GM19438 (cell line): Measurements from ENCODE around the gene CACNA1G.

Source experiments
- ATAC-seq: cut with Tn5 transposase; IDR thresholded peaks from one replicate; pipeline ENCODE4 v1.9.1; 2021; ENCODE audit warnings: low read depth; ENCODE audit not compliant: unreplicated experiment

The CACNA1G gene

GRCh38 chr17:50560185-50560824 is at the start of gene CACNA1G:
TSS of gene CACNA1G (plus strand) at chr17:50560715. CDS start at chr17:50561460, 745 bp downstream.
- peak; percentile 93 for ATAC-seq

- ATAC-seq: peak; percentile 74
Measured at GRCh38 chr17:50511058-50511457, 49.5 kb upstream of the CACNA1G start.

GRCh38 chr17:50513495-50513894 is 47.0 kb upstream of the CACNA1G start:
- ATAC-seq: no peak

- ATAC-seq: no peak
Measured at GRCh38 chr17:50514388-50514787, 46.1 kb upstream of the CACNA1G start.

GRCh38 chr17:50514936-50515702 is 45.4 kb upstream of the CACNA1G start:
- no peak for ATAC-seq

- ATAC-seq: no peak
Measured at GRCh38 chr17:50517011-50517410, 43.5 kb upstream of the CACNA1G start.

GRCh38 chr17:50517504-50518383 is 42.8 kb upstream of the CACNA1G start:
- ATAC-seq: no peak

- no peak for ATAC-seq
Measured at GRCh38 chr17:50518384-50519023, 42.0 kb upstream of the CACNA1G start.

GRCh38 chr17:50519141-50519834 is 41.2 kb upstream of the CACNA1G start:
- ATAC-seq: no peak

- no peak for ATAC-seq
Measured at GRCh38 chr17:50520483-50520882, 40.0 kb upstream of the CACNA1G start.

GRCh38 chr17:50521514-50521913 is 39.0 kb upstream of the CACNA1G start:
- ATAC-seq: no peak

GRCh38 chr17:50522766-50523165 is 37.7 kb upstream of the CACNA1G start:
- no peak for ATAC-seq

- ATAC-seq: no peak
Measured at GRCh38 chr17:50523208-50523607, 37.3 kb upstream of the CACNA1G start.

- no peak for ATAC-seq
Measured at GRCh38 chr17:50524838-50525237, 35.7 kb upstream of the CACNA1G start.

- no peak for ATAC-seq
Measured at GRCh38 chr17:50527155-50527762, 33.3 kb upstream of the CACNA1G start.

GRCh38 chr17:50527949-50528474 is 32.5 kb upstream of the CACNA1G start:
- no peak for ATAC-seq

- no peak for ATAC-seq
Measured at GRCh38 chr17:50529849-50530248, 30.7 kb upstream of the CACNA1G start.

GRCh38 chr17:50531428-50532025 is 29.0 kb upstream of the CACNA1G start:
- no peak for ATAC-seq

- ATAC-seq: no peak
Measured at GRCh38 chr17:50532452-50533024, 28.0 kb upstream of the CACNA1G start, which contains the start of gene EPN3. TSS of gene EPN3 (plus strand) at chr17:50532735. CDS start at chr17:50536557, 3,822 bp downstream.
